GM18507 (cell line): Measurements from ENCODE around the gene DIABLO.
"Not testable (repeated sequence)": the region's sequence is repeated elsewhere in the genome, so short reads cannot be mapped to it uniquely, and the experiment has no call there.

Experiments used
- DNase-seq: peaks from one replicate; pipeline ENCODE4 v3.0.0; 2011; ENCODE audit warnings: low read depth; ENCODE audit not compliant: insufficient read length; ENCODE audit errors: extremely low spot score
- FAIRE-seq: peaks from 2 replicates; lab custom pipeline; 2011; peaks lifted over from hg19 to GRCh38; lab: Jason Lieb, UNC

The DIABLO gene

DNA sequence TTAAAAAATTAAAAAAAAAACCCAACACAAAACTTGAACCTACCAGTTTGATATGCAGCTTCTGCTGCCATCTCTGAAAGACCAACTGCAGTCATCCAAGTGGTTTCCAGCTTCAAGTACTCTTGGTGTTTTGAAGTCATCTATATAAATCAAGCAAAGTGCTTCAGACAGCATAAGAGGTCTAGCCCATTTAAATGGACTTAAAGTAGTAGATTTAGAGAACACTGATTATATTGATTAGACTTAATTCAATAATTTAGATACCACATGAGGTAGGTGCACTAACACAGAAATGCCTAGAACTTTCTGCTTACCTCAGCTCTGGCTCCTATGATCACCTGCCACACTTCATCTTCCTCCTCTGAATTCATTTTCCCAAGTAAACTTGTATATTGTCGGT is 9.4 kb downstream of the DIABLO start:
- DNase-seq (no peak), FAIRE-seq (no peak)

DNA sequence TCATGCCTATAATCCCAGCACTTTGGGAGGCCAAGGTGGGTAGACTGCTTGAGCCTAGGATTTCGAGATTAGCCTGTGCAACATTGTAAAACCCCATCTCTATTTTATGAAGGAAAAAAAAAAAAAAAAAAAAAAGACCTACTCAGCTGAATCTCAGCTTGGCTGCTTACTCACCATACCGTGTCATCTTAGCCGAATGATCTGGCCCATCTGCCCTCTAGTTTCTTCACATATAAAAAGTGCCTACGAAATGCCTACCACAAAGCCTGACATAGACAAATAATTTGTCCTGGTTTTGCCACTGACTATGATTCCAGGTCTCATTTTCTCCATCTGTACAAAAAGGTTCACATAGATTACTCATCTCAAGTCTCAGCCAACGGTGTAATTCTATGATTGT is 10.1 kb downstream of the DIABLO start:
- DNase-seq (no peak), FAIRE-seq (no peak)

GRCh38 chr12:122208073-122208820 is 17.6 kb downstream of the DIABLO start:
- DNase-seq (no peak), FAIRE-seq (no peak)

DNA sequence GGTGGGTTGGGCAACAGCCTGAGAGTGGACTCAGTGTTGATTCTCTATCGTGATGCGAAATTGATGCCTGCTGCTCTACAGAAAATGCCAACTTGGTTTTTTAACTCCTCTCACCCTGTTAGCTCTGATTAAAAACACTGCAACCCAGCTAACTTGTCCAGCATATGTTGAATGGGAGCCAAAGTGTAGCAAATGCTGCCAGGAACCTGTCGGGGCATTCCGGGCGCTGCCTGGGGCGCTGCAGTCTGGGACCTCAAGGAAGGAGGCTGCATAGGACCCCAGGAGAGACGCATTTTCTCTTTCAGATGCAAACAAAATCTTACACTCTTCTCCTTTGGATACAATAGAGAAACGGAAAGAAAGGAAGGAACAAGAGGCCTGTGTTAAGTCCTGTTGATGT is 18.5 kb downstream of the DIABLO start:
- FAIRE-seq (no peak), DNase-seq (no peak)

- no peak for FAIRE-seq
- no peak for DNase-seq
Observed at GRCh38 chr12:122206976-122207375, 18.9 kb downstream of the DIABLO start.

DNA sequence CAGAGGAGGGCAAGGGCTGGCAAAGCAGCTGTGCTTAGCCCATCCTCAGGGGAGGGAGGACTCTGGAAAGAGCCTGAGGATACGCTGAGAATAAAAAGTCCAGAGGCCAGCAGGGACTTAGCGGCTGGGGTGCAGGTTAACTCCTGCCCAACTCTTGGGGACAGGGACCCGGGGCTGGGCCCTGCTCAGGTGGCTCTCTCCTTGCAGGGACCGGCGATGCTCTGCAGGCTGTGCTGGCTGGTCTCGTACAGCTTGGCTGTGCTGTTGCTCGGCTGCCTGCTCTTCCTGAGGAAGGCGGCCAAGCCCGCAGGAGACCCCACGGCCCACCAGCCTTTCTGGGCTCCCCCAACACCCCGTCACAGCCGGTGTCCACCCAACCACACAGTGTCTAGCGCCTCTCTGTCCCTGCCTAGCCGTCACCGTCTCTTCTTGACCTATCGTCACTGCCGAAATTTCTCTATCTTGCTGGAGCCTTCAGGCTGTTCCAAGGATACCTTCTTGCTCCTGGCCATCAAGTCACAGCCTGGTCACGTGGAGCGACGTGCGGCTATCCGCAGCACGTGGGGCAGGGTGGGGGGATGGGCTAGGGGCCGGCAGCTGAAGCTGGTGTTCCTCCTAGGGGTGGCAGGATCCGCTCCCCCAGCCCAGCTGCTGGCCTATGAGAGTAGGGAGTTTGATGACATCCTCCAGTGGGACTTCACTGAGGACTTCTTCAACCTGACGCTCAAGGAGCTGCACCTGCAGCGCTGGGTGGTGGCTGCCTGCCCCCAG is 19.6 kb downstream of the DIABLO start:
- FAIRE-seq (no peak), DNase-seq (no peak)

- DNase-seq (no peak), FAIRE-seq (no peak)
Observed at GRCh38 chr12:122205053-122205925, 20.6 kb downstream of the DIABLO start.

DNA sequence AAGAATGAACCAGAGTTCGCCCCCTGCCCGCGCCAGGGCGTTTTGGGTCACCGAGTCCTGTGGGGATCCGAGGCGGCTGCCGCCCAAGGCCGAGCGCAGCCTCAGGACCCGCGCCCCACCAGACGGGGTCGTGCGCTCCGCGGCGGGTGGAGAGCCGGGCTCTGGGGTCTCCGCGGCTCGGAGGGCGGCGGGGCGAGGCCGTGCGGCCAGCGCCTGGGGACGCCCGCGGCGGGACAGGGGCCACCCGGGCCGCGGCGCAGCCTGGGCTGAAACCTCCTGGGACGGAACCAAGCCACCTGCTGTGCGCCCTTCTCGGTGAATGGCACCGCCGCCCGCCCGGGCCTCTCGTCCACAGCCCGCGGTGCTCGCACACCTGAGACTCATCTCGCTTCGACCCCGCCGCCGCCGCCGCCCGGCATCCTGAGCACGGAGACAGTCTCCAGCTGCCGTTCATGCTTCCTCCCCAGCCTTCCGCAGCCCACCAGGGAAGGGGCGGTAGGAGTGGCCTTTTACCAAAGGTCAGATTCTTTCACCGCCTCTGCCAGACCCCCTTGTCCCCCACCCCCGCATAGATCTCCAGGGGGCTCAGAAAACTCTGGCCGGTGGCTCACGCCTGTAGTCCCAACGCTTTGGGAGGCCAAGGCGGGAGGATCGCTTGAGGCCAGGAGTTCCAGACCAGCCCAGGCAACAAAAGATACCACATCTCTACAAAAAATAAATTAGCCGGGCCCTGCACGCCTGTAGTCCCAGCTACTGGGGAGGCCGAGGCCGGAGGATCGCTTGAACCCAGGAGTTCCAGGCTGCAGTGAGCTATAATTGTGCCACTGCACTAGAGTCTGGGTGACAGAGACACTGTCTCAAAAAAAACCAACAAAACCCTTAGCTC is 21.4 kb downstream of the DIABLO start:
- FAIRE-seq, result no peak
- no peak for DNase-seq

DNA sequence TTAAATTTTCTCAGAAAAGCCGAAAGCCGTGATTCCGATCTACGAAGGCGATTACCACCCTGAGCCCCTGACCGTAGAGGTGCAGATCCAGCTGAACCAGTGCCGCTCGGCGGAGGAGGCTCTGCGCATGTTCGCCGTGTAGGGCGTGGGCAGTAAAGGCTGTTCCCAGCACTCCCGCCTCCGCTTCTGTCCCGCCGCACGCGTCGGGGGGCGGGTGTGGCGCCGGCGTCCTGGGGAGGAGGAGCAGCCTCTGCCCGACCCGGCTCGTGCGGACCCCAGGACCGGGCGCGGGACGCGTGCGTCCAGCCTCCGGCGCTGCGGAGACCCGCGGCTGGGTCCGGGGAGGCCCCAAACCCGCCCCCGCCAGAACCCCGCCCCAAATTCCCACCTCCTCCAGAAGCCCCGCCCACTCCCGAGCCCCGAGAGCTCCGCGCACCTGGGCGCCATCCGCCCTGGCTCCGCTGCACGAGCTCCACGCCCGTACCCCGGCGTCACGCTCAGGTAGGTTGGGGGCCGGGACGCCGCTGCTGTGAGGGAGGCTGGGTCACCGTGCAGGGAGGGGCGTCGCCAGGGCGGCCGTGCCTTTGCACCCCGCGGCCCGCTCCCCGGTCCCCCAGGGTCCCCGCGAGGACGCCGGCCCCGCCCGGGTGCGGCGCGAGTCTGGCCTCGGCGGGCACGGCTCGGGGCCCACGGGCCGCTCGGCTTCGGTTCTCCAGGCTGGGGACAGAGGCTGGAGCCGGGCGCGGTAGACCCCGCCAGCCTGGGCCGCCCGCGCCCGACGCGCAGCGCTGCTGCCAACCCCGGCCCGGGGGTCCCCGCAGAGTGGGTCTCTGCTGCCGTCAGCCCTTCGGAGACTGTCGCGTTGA is 22.3 kb downstream of the DIABLO start, which contains the start of gene B3GNT4:
Gene B3GNT4, plus strand, starts transcription at position 409 of the 866 bp plus-strand sequence. CDS start 910 bp downstream, outside the sequence.
- DNase-seq (no peak), FAIRE-seq (no peak)

- not testable (repeated sequence) for DNase-seq, FAIRE-seq
Observed at GRCh38 chr12:122202811-122203210, 23.0 kb downstream of the DIABLO start.

GRCh38 chr12:122202017-122202416 is 23.8 kb downstream of the DIABLO start:
- DNase-seq, result no peak
- no peak for FAIRE-seq

- DNase-seq, result no peak
- FAIRE-seq, result no peak
Observed at GRCh38 chr12:122201381-122201780, 24.5 kb downstream of the DIABLO start.

GRCh38 chr12:122200541-122201175 is 25.2 kb downstream of the DIABLO start:
- FAIRE-seq (no peak), DNase-seq (no peak)

DNA sequence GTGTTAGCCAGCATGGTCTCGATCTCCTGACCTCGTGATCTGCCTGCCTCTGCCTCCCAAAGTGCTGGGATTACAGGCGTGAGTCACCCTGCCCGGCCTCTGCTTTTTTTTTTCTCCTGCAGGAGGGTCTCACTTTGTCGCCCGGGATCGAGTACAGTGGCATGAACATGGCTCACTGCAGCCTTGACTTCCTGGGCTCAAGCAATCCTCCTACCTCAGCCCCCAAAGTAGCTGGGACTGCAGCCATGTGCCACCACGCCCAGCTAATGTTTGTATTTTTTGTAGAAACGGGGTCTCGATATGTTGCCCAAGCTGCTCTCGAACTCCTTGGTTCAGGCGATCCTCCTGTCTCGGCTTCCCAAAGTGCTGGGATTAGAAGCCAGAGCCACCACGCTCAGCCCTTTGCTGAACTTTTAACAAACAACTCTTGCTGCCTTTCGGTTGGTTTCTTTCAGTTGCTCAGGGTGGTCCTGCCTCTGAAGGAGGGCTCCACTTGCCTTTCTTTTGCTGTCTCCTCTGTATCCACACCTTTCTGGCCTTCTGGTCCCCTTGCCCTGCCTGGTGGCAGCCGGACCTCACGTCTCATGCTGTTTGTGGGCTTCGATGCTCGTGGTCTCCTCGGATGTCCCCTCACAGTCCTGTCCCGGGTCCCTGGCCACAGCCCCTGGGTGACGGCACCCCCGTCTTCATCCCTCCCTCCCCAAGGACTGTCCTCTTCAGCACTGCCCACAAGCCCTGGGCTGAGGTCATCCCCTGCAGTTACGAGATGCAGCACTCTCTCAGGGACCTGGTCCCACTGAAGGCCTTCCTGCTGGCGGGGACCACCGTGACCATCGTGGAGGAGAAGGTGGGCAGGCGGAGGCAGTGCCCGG is 26.1 kb downstream of the DIABLO start:
- DNase-seq (no peak), FAIRE-seq (no peak)

DNA sequence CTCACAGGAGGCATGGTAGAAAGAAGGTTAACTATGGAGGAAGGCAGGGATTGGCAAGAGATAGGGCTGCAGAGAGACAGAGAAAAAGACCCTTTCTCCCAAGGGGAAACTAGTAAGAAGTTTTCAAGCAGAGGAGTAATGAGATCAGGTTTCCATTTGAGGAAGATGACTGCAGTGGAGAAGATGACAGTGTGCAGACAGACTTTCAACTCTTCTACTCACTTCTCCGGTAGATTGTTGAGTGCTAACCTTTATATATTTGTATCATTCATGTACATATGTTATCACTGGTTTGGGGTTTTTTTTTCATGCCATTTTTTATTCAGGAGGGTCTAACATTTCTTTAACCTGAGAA is 28.3 kb downstream of the DIABLO start:
- no peak for DNase-seq
- no peak for FAIRE-seq

DNA sequence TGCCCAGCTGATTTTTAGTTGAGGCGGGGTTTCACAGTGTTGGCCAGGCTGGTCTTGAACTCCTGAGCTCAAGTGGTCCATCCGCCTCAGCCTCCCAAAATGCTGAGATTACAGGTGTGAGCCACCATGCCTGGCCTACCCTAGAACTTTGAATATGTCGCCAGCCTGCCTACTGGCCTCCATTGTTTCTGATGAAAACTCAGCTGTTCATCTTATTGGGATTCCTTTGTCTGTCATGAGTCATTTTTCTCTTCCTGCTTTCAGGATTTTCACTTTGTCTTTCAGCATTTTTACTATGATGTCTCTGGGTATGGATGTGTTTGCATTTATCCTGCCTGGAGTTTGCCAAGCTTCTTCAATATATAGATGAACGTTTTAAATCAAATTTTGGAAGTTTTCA is 30.4 kb downstream of the DIABLO start:
- no peak for DNase-seq
- FAIRE-seq, result no peak

DNA sequence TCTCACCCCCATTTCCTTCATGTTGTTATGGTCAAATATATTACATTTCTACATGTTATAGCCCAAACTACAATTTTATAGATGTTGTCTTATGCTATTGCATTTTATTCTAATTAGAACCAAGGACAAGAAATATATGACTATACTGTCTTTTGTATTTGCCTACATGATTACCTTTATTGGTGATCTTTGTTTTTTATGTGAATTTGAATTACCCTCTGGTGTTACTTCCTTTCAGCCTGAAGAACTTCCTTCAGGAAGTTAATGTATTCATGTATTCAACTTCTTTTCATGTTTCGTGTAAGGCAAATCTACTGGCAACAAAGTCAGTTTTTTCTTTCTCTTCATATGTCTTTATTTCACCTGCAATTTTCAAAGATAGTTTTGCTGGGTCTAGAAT is 31.0 kb downstream of the DIABLO start:
- no peak for FAIRE-seq

More for the DNA sequence above, 31.0 kb downstream of the DIABLO start:
- no peak for DNase-seq
